A172 (cell line): ENCODE results near the gene METRNL. TPM values are rescaled to one million over a fixed set of nuclear protein-coding genes. Genes with fewer than 3 reads are reported as not detected.
"Not testable (repeated sequence)": the region's sequence is repeated elsewhere in the genome, so short reads cannot be mapped to it uniquely, and the experiment has no call there.

ENCODE experiments used
- DNase-seq: peaks from one replicate; pipeline ENCODE4 v3.0.0-alpha.2; 2015; ENCODE audit warnings: low spot score
- total RNA-seq: library from RNA; depleted of rRNA; stranded (reverse); fragments of >200 nt; shearing (Covaris generic); gene quantifications from 2 replicates; pipeline ENCODE4 v1.2.3, GENCODE V29; 2014; rRNA removed

Gene METRNL
- total RNA-seq, 1 experiment from 2014 or later = 190 TPM

DNA sequence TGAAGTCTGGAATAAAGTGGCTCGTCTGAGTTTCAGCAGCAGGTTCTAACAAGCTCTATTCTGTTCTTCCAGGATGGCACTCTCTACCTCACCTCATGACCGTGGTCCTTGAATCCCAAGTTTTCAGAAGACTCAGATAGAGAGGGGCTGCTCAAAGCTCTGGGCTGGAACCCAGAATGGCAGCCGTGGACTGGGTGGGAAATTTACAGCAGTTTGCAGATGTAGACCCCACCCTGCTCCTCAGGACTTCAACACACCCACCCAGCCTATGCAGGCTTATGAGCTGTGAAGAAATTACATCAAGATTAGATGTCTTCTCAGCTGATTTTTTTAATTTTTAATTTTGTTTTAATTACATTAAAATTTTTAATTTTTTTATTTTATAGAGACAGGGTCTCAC, 59.4 kb downstream of the METRNL start:
- DNase-seq = no peak

DNA sequence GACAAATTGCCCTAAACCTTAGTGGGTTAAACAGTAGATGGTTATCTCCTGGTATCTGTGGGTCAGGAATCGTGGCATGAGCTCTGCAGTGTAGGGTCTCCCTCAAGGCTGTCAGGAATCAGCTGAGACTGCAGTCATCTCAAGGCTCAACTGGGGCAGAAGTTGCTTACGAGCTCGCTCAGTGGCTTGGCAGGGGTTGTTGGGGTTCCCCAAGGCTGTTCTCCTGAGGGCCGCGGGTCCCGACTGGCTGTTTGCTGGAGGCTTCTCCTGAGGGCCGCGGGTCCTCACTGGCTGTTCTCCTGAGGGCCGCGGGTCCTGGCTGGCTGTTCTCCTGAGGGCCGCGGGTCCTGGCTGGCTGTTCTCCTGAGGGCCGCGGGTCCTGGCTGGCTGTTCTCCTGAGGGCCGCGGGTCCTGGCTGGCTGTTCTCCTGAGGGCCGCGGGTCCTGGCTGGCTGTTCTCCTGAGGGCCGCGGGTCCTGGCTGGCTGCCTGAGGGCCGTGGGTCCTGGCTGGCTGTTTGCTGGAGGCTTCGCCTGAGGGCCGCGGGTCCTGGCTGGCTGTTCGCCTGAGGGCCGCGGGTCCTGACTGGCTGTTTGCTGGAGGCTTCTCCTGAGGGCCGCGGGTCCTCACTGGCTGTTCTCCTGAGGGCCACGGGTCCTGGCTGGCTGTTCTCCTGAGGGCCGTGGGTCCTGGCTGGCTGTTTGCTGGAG, 60.3 kb downstream of the METRNL start:
- DNase-seq = not testable (repeated sequence)

DNA sequence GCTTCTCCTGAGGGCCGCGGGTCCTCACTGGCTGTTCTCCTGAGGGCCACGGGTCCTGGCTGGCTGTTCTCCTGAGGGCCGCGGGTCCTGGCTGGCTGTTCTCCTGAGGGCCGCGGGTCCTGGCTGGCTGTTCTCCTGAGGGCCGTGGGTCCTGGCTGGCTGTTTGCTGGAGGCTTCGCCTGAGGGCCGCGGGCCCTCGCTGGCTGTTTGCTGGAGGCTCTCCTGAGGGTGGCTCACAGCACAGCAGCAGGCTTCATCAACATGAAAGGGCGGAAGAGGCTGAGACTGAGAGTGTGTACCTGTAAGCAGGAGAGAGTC, 60.8 kb downstream of the METRNL start:
- not testable (repeated sequence) for DNase-seq

DNA sequence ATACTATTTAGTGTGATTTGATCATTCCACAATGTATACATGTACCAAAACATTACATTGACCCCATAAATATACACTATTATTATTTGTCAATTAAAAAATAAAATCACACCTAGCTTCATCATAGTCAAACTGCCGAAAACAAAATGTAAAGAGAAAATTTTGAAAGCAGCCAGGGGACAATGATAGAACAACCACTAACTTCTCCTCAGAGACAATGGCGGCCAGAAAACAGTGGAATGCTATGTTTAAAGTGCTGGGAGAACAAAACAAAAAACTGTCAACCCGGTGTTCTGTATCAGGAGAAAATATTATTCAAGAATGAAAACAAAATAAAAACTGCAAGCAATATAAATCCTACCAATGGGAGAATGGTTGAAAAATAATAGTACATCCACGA, 63.2 kb downstream of the METRNL start:
- no peak for DNase-seq

DNA sequence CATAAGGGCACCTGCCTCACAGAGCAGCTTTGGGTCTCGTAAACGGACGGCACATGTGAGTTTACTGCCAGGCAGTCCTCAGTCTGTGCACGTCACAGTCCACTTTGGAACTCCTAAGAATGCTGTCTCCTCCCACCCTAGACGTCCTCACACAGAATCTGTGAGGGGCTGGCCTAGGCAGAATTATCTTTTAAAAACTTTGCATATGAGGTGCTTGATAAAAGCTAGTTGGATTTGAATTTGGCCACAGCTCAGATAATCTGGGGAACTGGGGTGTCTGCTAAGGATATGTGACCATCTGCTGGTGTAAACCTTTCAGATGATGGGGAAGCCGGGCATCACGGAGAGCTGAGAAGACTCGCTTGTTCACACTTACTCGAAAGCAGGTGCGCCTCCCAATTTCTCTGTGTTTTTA, 64.4 kb downstream of the METRNL start:
- no peak for DNase-seq

Other genes starting within 250 kb of the METRNL start
- not detected in 2 replicates for gene ZNF750, start 239.6 kb upstream of the METRNL start, total RNA-seq